Adrenal gland (tissue), 5 donors: ENCODE measurements around the gene DSCAML1.

Source experiments
- POLR2A ChIP-seq, 2 donors: fragments of 450-650 bp; IDR thresholded peaks; one replicate each; pipeline ENCODE4 v1.6.1; 2017; ENCODE audit warnings: antibody characterized with exemption in 2 of 2, mild to moderate bottlenecking in 2 of 2, moderate library complexity in 1 of 2
- TF ChIP-seq, protein P1 (sequence below), 6 experiments: fragments of 450-650 bp in 4 of 6; fragments of 200-600 bp in 2 of 6; sonication (generic) in 1 of 6; IDR thresholded peaks; 1 replicate in 5 of 6; 2 replicates in 1 of 6; pipeline versions ENCODE4 v1.5.1 to v1.8.0; 2016 to 2021; ENCODE audit warnings: antibody characterized with exemption in 6 of 6, mild to moderate bottlenecking in 2 of 6, moderate library complexity in 1 of 6
- donor health status: DM: no; HTN: no; CAD: no.

DNA sequence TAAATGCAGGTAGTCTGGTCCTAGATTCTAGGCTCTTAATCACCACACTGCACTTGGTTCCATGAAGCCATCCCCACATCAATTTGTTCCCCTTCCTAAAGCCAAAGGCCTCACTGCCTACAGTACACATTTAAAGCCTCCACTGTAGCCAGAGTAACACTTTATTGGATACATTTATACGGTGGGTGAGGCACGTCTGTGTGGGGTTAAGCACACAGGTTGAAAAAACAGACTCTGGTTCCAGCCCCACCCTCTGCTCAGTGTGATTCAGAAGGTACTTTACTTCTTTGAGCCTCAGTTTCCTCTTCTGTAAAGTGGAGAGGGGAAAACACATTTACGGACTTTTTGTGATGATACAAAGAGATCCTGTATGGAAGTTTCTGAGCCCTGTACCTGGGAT is 22.5 kb downstream of the DSCAML1 start:
- TF ChIP-seq, protein P1, sequence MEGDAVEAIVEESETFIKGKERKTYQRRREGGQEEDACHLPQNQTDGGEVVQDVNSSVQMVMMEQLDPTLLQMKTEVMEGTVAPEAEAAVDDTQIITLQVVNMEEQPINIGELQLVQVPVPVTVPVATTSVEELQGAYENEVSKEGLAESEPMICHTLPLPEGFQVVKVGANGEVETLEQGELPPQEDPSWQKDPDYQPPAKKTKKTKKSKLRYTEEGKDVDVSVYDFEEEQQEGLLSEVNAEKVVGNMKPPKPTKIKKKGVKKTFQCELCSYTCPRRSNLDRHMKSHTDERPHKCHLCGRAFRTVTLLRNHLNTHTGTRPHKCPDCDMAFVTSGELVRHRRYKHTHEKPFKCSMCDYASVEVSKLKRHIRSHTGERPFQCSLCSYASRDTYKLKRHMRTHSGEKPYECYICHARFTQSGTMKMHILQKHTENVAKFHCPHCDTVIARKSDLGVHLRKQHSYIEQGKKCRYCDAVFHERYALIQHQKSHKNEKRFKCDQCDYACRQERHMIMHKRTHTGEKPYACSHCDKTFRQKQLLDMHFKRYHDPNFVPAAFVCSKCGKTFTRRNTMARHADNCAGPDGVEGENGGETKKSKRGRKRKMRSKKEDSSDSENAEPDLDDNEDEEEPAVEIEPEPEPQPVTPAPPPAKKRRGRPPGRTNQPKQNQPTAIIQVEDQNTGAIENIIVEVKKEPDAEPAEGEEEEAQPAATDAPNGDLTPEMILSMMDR (IDR thresholded peaks at IDR 0.05): no peak
- no peak for TF ChIP-seq POLR2A (IDR thresholded peaks at IDR 0.05)
